ENCODE results near the gene BMP8A.
"Not testable (repeated sequence)": the region's sequence is repeated elsewhere in the genome, so short reads cannot be mapped to it uniquely, and the experiment has no call there.

Gene BMP8A

GRCh38 chr1:39483276-39483675 lies 8.2 kb upstream of the BMP8A start:
- DNase-seq = no peak

- no peak for DNase-seq
These were observed 6.9 kb upstream of the BMP8A start for GRCh38 chr1:39484564-39484963.

DNA sequence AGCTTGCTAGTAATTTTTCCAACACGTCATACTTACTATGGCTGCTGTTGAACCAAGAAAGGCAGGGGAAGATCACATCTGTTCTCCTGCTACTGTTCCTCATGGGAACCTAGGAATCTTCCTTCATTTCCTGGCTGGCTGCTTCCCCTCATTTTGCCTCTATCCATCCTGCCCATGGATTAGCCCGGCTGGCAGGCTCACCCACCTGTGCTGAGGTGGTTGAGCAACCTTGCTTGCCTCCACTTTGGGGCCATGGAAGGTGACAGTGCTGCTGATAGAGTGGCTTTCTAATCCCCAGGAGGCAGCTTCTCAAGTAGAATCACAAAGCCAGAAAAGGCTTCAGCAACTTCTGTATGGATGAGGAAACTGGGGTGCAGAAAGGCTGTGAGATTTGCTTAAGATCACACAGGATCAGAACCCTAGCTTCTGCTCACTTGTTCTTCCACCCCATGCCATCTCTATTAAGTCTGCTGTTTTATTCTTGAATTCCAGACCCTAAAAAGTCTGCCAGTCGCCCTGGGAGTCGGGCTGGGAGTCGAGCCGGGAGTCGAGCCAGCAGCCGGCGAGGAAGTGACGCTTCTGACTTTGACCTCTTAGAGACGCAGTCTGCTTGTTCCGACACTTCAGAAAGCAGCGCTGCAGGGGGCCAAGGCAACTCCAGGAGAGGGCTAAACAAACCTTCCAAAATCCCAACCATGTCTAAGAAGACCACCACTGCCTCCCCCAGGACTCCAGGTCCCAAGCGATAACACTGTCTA lies 6.2 kb upstream of the BMP8A start:
- DNase-seq = no peak

DNA sequence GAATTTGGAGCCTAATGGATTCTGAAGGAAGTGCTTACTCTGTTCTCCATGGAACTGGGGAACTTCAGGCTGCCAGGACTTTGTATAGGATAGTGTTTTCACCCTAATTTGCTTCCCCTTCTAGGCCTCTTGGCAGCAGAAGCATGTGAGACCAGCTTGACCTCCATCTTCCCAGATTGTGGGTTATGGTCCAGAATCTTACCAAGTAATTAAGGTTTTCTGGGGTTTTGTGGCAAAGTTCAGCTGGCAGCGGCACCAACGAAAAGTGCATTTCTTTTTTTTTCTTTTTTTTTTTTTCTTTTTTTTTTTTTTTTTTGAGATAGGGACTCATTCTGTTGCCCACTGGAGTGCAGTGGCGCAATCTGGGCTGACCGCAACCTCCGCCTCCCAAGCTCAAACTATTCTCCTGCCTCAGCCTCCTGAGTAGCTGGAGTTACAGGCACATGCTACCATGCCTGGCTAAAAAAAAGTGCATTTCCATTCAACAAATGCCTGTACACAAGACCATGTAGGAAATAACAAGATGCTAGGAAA lies 3.4 kb upstream of the BMP8A start:
- DNase-seq = no peak

DNA sequence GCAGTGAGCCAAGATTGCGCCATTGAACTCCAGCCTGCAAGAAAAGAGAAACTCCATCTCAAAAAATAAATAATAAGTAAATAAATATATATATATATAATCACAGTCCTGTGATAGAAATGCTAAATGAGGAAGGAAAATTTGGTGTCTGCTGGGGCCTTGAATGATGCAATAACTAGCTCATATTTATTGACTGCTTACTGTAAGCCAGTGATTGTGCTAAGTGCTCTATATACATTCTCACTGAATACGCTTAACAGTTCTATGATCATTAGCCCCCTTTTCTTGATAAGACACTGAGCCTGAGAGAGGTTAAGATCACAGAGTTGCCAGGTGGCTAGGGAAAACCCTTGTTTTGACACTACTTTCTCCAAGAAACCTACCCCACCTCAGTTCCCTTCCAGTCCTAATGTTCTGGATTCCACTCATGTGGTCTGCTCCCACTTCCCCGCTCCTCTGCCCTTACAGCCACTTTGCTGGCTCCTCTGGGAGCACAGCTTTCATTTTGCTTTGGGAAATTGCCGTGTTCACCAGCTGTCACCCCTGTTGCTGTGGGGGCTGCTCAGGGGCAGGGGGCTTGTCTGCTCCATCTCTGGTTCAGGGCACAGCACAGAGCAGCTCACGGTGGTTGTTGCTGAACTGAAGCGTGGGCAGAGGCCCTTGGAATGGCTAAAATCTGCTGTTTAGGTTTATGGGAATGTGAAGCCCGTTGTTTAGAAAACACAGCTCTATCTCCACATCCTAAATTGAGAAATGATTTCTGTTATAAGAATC lies 2.5 kb upstream of the BMP8A start:
- DNase-seq = no peak

GRCh38 chr1:39489567-39490239 lies 1.7 kb upstream of the BMP8A start:
- no peak for DNase-seq

- DNase-seq = peak; percentile 25
These were observed 765 bp upstream of the BMP8A start for GRCh38 chr1:39490596-39491145.

DNA sequence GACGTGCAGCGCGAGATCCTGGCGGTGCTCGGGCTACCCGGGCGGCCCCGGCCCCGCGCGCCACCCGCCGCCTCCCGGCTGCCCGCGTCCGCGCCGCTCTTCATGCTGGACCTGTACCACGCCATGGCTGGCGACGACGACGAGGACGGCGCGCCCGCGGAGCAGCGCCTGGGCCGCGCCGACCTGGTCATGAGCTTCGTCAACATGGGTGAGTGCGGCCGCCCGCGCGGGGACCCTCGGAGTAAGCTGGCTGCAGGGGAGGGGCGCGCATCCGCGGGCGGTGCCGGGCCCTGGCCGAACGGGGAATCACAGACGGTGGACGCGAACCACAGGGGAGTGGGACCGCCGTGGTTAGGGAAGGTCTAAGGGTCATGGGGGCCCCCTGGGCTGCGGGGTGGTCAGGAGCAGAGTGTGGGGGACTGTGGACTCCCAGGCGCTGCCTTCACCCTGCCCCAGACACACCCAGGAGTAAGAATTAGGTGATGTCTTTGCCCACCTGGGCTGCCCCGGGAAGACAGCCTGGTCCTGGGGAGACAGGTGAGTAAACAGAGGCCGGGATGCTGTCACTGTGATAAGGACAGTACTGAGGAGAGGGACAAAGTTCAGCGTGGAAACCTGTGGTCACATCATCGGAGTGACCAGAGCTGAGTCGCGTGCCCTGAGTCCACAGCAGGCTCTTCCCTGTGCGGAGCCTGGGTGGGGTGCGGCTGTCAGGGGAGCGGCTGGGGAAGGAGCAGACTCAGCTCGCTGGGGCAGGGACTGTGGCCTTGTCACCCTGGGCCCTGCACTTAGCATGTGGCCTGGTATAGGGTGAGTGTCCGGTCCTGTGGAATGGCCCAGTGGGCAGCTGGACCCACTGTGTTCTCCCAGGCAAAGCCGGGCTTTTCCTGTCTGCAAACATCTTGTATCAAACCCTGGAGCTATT lies 944 bp downstream of the BMP8A start:
- DNase-seq = not testable (repeated sequence)

DNA sequence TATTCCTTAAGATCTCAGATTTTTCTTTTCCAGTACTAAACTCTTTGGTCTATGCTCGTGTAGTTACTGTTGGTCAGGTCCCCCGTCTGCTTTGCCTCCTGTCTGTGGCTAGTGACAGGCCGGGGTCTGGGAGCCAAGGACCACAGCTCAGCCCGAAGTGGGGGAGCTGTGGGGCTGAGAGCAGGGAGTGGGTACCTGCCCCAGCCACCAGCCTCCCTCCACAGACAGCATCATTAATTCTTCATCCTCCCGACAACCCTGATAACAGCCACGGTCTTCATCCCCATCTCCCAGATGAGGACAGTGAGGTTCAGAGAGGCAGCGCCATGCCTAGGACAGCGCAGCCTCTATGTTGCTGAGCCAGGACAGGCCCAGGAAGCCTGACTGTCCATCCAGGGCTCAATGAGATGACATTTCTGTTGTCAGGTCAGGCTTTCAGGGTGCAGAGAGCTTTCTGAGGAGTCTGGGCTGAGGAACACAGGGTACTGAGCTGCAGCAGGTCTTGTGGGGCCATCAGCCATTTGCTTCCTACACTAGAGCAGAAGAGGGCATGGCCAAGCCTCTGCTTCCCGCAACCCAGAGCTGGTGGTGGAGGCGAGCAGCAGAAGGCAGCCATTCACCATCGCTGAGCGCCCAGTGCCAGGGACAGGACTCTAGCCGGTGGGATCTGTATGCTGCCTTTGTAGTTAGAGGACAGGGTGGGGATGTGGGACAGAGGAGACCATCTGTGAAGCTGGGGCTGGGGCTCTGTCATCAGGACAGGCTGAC lies 1.8 kb downstream of the BMP8A start:
- DNase-seq = not testable (repeated sequence)

DNA sequence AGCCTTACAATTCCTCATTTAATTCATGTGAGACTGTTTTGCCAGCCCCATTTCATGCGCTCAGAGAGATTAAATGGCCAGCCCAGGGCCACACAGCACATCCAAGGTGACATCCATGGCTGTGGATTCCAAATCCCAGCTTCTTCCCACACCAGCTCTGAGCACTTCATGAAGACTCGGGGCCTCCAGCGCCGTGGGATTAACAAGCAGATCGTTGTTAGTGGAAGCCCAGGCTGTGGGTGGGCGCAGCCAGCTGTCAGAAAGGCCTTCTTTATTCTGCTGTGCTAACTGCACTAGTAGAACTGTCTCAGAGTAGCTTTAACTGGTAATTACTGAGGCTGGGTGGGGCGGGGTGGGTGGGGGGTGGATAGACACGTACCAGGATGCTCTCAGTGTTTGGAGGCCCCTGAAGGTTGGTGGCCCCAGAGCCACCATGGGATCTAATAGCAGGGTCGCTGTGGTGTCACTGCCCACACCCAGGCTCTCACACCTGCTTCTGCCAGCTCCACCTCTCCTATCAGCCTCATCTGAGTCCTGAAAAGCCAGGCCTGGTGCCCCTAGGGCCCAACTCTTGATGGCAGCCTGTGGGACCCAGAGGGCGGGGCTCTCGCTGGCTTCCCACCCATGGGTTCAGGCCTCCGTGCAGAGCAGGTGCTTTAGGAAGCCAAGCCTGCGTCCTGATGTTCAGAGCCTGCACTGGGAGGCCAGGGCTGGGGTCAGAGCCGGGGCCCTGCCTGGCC lies 3.4 kb downstream of the BMP8A start:
- no peak for DNase-seq

DNA sequence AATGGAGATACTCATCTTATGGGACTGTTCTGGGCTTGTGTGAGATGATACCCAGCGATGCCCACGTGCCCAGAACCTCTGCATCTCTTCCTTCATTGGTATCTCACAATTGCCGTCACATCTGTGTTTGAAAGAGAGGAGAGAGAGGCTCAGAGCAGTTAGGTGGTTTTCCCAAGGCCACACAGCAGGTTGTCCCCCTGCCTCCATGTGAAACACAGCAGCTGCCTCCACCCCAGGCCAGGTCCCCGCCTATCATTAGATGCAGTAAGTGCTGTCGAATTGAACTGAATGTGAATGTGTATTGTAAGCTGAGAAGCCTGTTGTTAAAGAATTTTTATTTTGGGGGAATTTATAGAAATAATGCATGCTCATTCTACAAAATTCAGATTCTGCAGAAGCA lies 5.1 kb downstream of the BMP8A start:
- not testable (repeated sequence) for DNase-seq

DNA sequence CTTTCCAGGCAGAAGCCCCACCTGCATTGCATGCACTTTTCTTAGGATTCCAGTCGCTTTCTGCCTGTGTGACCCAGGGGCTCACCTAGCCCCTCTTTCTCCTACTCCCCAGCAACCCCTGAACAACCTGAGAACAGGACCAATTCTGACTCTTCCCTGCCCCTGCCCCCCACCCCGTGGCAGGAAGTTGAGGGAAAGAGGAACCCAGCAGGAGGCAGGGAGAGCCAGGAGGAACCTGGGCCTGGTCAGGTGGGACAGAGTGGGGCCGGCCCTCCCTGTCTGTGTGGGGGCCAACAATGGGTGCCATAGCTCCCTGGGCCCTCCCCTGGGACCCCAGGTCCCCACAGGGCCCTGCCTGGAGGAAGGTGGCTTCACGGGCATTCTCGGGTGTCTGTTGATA lies 6.1 kb downstream of the BMP8A start:
- DNase-seq = no peak

DNA sequence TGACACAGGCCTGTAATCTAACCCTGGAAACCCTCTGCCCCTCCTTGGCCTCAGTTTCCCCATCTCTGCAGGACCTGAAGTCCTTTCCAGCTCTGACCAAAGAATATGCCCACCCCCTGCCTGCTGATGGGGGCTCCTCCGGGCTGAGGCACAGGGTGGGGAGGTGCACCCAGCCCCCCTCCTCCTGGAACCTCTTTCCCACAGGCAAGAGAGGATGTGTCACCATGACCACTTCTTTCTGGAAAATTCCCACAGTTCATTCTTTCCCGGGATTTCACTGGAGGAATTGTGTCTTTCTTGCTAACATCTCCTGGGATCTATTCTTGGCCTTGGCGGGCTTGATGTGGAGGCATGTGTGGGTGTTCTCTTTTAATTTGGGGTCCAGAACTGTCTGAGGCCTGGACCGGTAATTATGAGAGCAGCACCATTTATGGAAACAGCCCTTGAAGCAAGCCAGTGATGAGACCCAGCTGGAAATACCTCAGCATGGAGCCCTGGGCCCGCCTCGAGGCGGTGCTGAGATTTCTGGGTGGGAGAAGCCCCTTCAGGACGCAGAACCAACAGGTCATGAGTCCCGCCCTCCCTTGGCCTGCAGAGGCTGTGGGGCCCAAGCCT lies 6.8 kb downstream of the BMP8A start:
- DNase-seq = not testable (repeated sequence)

DNA sequence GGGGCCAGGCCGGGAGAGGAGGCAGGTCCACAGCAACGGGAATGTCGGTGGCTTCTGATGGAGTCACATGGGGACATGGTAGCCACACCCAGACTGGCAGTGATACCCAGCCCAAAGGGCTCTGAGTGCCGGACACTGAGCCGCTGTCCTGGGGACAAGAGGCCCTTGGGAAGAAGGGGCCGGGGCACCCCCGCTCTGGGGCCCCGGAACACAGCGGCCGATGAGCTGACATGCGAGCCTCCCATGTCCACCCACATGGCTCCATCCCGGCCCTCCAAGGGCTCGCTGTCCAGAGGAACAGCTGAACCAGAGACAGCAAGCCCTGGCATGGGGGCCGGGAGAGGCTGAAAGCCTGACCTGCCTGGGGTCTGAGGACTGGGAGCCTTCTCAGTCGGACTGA lies 7.4 kb downstream of the BMP8A start:
- not testable (repeated sequence) for DNase-seq

GRCh38 chr1:39499668-39500067 lies 8.2 kb downstream of the BMP8A start:
- no peak for DNase-seq

GRCh38 chr1:39500862-39501389 lies 9.5 kb downstream of the BMP8A start:
- no peak for DNase-seq

DNA sequence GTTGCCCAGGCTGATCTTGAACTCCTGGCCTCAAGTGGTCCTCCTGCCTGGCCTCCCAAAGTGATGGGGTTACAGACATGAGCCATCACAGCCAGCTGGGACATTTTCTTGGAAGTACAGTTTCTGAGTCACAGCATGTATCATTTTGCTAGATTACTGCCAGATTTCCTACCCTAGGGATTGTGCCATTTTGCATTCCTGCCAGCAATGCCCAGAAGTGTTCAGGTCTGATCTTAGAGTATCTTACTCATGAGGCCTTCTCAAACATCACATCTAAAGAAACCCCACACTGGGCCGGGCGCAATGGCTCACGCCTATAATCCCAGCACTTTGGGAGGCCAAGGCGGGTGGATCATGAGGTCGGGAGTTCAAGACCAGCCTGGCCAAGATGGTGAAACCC lies 10.2 kb downstream of the BMP8A start:
- DNase-seq = no peak

DNA sequence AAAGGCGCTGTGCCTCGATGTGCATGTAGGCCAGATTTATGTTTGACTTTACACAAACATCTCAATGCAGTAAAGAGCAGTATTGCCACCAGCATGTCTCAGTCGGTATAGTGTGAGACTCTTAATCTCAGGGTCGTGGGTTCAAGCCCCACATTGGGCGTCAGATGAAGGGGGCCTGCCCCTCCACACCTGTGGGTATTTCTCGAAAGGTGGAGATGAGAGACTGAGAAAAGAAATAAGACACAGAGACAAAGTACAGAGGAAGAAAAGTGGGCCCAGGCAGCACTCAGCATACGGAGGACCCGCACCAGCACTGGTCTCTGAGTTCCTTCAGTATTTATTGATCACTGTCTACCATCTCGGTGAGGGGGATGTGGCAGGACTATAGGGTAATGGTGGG lies 13.0 kb downstream of the BMP8A start:
- not testable (repeated sequence) for DNase-seq

DNA sequence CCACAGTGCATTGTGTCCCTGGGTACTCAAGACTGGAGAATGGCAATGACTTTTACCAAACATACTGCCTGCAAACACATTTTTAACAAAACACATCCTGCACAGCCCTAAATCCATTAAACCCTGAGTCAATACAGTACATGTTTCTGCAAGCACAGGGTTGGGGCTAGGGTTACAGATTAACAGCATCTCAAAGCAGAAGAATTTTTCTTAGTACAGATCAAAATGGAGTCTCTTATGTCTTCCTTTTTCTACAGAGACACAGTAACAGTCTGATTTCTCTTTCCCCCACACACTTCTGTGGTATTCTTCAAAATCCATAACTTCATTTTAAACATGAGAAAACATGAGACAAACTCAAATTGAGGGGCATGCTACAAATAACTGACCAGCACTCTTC lies 13.9 kb downstream of the BMP8A start:
- no peak for DNase-seq

Measured in T-helper 9 cell (primary cell).